TTC549 (cell line): ENCODE results near the gene USP7.

Source experiments
- FAIRE-seq: peaks from 2 replicates; lab custom pipeline; 2012; peaks lifted over from hg19 to GRCh38; lab: Jason Lieb, UNC

Gene USP7

GRCh38 chr16:8861563-8862308, 102.0 kb downstream of the USP7 start:
- FAIRE-seq: no peak

DNA sequence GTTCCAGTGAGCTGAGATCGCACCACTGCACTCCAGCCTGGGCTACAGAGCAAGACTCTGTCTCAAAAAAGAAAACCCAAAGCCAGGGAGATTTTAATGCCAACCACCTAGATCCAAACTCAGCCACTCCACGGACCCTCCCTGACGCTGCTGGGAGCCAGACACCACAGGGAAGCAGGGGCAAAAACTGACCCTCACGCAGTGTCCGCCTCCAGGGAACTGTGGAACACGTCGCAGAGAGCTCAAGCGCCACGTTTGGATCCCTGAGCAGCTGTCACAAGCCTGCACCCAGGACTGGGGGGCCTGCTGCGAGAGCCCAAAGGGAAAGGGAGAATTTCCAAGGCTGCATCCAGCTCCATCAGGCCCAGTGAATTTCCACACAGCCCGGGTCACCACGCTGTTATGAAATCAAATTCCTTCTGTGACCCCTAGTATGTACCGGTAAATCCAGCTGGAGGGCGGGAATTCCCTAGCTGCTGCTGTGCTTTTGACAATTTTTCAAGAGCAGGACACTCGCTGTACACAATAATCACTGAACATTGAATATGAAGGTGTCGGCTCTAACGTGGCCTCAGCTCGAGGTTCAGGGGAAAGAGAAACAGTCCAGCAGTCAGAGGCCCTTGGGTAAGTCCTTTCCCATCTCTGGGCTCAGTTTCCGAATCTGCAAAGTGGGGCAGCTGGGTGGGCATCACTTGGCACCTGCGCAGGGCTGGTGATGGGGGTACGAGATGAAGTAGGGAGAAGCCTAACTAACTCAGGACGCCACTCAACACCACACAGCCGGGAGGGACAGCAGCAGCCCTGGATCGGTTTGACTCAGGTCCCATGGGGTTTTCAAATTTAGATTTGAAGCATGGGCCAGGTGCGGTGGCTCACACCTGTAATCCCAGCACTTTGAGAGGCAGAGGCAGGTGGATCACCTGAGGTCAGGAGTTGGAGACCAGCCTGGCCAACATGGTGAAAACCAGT, 103.5 kb downstream of the USP7 start:
- FAIRE-seq: no peak

- FAIRE-seq: no peak
Observed at GRCh38 chr16:8858994-8859912, 104.5 kb downstream of the USP7 start.

- no peak for FAIRE-seq
Observed at GRCh38 chr16:8855972-8856371, 107.7 kb downstream of the USP7 start.

DNA sequence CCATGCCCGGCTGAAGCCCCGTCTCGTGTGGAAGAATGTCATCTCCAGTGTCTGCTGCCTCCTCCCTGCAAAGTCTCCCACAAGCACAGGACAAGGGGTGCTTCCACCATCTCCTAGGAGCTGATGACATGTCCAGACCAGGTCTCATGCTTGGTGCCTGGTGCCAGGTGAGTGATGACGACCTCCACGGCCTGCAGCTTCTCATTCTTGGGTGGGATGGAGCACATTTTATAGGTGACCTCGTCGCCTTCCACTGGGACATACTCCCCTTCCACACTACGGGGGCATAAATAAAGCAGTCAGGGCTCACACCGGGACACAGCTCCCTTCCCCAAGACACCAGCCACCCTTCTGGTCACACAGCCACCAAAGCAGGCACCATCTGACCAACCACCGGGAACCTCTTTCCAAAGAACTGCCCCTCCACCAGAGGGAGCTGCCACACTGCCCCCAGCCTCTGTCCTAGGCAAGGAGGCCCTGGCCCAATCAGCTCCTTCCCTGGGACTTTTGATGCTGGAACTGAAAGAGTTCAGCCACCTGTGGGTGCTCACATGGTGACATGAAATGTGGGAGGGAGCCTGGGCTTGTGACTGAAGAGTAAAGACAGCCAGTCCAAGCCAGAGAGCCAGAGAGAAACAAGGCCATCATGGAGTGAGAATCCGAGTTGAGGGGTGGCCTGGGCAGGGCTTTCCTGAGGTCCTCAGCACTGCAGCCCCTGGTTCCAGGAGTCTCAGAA, 108.5 kb downstream of the USP7 start:
- no peak for FAIRE-seq

DNA sequence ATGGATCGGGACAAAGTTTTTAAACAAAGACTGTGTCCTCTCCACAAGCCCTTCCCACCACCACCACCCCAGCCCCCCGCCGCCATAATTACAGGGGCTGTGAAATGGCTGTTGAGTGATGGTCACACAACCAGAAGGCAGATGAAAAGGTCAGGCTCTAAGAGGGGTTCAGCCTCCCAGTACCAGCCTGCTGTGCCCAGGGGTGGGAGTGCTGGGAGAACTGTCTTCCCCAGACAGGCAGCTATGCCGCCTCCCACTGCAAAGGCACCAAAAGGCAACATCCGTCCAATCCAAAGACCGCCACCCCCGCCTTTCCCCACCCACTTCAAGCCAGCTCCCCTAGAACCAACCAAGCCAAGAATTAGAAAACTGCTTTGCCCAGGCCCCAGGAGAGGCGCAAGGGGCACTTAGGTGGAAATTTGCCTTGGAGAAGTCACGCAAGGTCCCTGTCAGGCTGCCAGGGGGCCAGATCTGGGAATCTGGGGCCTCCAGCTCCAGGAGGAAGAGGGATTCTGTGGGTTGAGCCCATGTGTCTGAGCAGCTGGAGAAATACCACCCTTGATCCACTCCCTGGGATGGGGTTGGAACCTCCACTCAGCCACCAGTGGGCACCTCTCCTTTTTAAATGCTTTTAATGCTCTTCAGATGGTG, 109.3 kb downstream of the USP7 start:
- no peak for FAIRE-seq

GRCh38 chr16:8853611-8854010, 110.1 kb downstream of the USP7 start:
- FAIRE-seq: no peak

- FAIRE-seq: no peak
Observed at GRCh38 chr16:8853150-8853549, 110.6 kb downstream of the USP7 start.

GRCh38 chr16:8852534-8852933, 111.2 kb downstream of the USP7 start:
- FAIRE-seq: no peak

DNA sequence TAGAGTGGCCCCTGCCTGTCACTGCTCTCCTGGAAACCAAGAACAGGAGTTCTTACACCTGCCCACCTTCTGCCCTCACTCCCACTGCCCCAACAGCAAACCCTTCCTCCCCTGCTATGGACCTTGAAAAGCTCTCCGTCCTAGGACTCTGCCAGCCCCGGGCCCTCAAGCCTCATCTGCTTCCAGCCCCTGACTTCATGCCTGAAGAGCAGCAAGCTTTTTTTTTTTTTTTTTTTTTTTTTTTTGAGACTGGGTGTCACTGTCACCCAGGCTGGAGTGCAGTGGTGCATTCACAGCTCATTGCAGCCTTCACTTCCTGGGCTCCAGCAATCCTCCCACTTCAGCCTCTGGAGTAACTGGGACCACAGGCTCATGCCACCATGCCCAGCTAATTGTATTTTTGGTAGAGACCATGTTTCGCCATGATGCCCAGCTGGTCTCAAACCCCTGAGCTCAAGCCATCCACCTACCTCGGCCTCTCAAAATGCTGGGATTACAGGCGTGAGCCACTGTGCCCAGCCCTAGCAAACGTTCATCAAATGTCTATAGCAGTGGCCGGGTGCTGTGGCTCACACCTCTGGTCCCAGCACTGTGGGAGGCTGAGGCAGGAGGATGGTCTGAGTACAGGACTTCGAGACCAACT, 111.8 kb downstream of the USP7 start:
- no peak for FAIRE-seq

GRCh38 chr16:8850279-8850885, 113.3 kb downstream of the USP7 start:
- FAIRE-seq: no peak

- FAIRE-seq: no peak
Observed at GRCh38 chr16:8849411-8850011, 114.2 kb downstream of the USP7 start.

DNA sequence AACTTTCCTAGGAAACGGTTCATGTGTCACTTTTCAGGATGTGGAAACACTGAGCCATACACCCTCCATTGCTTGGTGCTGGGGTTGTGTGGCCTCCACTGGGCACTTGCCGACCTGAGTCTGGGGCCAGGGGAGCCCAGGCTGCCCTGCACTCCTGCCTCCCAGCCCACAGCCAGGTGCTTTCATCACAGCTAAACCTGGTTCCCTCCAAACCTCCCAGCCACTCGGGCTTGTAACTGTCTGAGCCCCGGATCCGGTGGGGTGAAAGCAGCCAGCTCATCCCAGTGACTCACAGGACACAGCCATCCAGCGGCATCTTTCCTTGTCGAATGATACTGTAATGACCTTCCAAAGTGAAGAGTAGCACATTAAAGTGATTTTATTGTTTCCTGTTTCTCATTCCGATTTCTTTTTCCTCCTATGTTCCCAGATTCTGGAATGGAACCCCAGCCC, 114.7 kb downstream of the USP7 start:
- no peak for FAIRE-seq

- no peak for FAIRE-seq
Observed at GRCh38 chr16:8848231-8848938, 115.3 kb downstream of the USP7 start.

DNA sequence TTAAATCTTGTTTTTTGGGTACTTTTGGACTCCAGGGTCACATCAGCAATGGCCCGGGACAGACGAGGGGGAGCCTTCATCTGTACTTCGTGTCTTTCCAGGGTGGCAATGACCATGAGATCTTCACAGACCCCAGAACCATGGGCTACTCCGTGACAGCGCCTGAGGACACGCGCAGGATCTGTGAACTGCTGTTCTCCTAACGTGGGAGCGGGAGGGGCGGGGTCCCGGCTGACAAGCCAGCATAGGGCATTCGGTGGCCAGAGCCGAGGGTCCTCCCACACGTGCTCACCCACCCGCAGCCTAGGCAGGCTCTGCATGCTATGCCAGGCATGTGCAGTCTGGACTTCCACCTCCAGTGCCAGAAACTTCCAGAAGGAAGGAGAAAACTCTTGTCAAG, 116.1 kb downstream of the USP7 start:
- no peak for FAIRE-seq

DNA sequence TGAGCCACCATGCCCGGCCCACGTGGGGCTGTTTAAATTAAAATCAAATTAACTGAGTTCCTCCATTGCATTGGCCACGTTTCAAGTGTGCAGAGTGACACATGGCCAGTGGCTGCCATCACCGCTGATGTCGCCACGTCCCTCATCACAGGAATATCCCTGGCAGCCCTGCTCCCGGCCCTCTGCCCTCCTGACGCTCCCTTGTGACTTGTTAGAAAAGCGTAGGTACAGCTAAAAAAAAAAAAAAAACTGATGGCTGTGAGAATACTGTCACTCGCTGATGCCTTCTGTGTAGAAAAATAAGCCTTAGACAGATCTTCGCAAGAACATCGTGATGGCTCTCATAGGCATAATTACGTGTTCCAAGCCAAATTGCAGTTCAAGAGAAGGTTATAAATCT, 116.6 kb downstream of the USP7 start:
- no peak for FAIRE-seq

GRCh38 chr16:8846401-8846932, 117.2 kb downstream of the USP7 start:
- no peak for FAIRE-seq

GRCh38 chr16:8845699-8846298, 117.9 kb downstream of the USP7 start:
- FAIRE-seq: no peak
